ES-I3 (cell line): ENCODE data around the gene FARP1.

Source experiments
- H3K36me3 ChIP-seq: 2 replicates; pipeline ENCODE4 v1.6.1; 2013; ENCODE audit warnings: mild to moderate bottlenecking, low read length, control low read depth, moderate library complexity; ENCODE audit not compliant: insufficient read depth
- H3K4me1 ChIP-seq: 2 replicates; pipeline ENCODE4 v1.6.1; 2013; ENCODE audit warnings: mild to moderate bottlenecking, control low read depth, low read length; ENCODE audit not compliant: insufficient read depth
- H3K9ac ChIP-seq: 2 replicates; pipeline ENCODE4 v1.6.1; 2013; ENCODE audit warnings: low read depth, mild to moderate bottlenecking, low read length, moderate library complexity
- H3K9me3 ChIP-seq: 2 replicates; pipeline ENCODE4 v1.6.1; 2013; ENCODE audit warnings: mild to moderate bottlenecking, low read length, moderate library complexity; ENCODE audit not compliant: control insufficient read depth, insufficient read depth

The FARP1 gene

GRCh38 chr13:98147521-98147920 is 4.6 kb downstream of the FARP1 start:
- Histone ChIP-seq H3K9me3 (no peaks in the 10 kb centered on the region), H3K36me3 (no peaks in the 10 kb centered on the region), H3K9ac (no peak overlapping the region), H3K4me1 (peaks cover 7% of the 10 kb centered on the region)

GRCh38 chr13:98150832-98151479 is 8.1 kb downstream of the FARP1 start:
- no peaks in the 10 kb centered on the region for H3K9me3 ChIP-seq
- H3K9ac ChIP-seq, result no peak overlapping the region
- no peaks in the 10 kb centered on the region for H3K36me3 ChIP-seq
- H3K4me1 ChIP-seq, result no peaks in the 10 kb centered on the region; the same call in 1 of the 2 replicates

DNA sequence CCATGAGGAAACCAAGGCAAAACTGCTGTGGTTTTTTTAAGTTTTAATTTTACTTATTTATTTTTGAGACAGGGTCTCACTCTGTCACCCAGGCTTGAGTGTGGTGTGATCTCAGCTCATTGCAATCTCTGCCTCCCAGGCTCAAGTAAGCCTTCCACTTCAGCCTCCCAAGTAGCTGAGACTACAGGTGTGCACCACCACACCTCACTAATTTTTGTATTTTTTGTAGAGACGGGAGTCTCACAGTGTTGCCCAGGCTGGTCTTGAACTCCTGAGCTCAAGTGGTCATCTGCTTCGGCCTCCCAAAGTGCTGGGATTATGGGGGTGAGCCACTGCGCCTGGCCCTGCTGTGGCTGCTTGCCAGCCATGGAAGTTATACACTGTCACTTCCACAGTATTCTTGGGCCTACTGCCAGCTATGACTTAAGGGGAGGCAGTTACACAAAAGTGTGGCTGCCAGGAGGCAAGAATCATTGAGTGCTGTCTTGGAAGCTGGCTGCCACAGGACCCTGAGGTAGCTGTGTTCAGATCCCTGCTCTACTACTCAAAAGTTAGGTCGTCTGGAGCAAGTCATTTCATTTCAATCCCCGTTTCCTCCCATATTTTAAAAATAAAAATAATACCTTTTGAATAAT is 12.7 kb downstream of the FARP1 start:
- H3K36me3 ChIP-seq, result no peaks in the 10 kb centered on the region
- H3K9ac ChIP-seq, result no peak overlapping the region
- H3K9me3 ChIP-seq, result no peaks in the 10 kb centered on the region
- peaks cover 19% of the 10 kb centered on the region for H3K4me1 ChIP-seq

DNA sequence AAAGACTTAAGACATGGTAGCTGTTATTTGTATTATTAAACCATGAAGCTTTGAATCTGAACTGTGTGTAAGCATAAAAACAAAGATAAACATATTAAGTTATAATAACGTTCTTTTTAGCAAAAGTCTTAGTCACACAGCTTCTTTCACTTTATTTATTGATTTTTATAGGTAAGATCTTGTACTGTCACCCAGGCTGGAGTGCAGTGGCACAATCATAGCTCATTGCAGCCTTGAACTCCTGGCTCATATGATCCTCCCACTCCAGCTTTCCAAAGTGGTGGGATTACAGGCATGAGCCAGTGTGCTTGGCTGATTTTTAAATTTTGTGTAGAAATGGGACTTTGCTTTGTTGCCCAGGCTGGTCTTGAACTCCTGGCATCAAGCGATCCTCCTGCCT is 13.4 kb downstream of the FARP1 start:
- Histone ChIP-seq H3K9me3 (no peaks in the 10 kb centered on the region), H3K4me1 (peaks cover 19% of the 10 kb centered on the region), H3K9ac (no peak overlapping the region), H3K36me3 (no peaks in the 10 kb centered on the region)

GRCh38 chr13:98157188-98157587 is 14.3 kb downstream of the FARP1 start:
- Histone ChIP-seq H3K36me3 (no peaks in the 10 kb centered on the region), H3K4me1 (peaks cover 22% of the 10 kb centered on the region), H3K9ac (no peak overlapping the region), H3K9me3 (no peaks in the 10 kb centered on the region)

DNA sequence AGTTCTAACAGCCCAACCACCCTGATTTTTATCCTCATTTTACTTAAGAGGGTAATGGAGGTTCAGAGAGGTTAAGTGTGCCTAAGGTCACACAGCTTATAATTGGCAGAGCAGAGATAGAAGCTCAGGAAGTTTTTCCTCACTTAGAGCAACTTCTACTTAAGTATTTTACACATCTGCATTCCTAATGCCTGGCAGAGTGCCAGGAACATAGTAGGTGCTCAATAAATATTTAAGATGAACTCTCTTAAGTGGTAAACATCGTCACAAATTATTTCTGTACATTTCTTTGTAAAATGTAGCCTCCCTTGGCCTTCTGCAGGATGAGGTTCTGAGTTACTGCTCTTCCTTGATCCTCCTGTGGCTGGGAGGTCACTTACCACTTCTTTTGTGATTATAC is 14.7 kb downstream of the FARP1 start:
- H3K36me3 ChIP-seq, result no peaks in the 10 kb centered on the region
- H3K9me3 ChIP-seq, result no peaks in the 10 kb centered on the region
- peaks cover 22% of the 10 kb centered on the region for H3K4me1 ChIP-seq
- H3K9ac ChIP-seq, result no peak overlapping the region

GRCh38 chr13:98158172-98158899 is 15.4 kb downstream of the FARP1 start:
- Histone ChIP-seq H3K9me3 (no peaks in the 10 kb centered on the region), H3K36me3 (no peaks in the 10 kb centered on the region), H3K4me1 (peaks cover 22% of the 10 kb centered on the region), H3K9ac (no peak overlapping the region)

DNA sequence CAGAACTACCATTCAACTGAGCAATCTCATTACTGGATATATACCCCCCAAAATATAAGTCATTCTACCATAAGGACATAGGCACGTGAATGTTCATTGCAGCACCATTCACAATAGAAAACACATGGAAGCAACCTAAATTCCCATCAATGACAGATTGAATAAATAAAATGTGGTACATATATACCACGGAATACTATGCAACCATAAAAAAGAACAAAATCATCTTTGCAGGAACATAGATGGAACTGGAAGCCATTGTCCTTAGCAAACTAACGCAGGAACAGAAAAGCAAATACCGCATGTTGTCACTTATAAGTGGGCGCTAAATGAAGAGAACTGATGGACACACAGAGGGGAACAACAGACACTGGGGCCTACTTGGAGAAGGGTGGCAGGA is 20.0 kb downstream of the FARP1 start:
- peaks cover 18% of the 10 kb centered on the region for H3K4me1 ChIP-seq

GRCh38 chr13:98169331-98169730 is 26.4 kb downstream of the FARP1 start:
- Histone ChIP-seq H3K4me1 (peaks cover 33% of the 10 kb centered on the region), H3K9ac (no peak overlapping the region), H3K36me3 (0 out of 2 replicates have a peak, but pooled peaks cover 2% of the 10 kb centered on the region), H3K9me3 (no peaks in the 10 kb centered on the region)

More for the DNA sequence above, 20.0 kb downstream of the FARP1 start:
- Histone ChIP-seq H3K9me3 (no peaks in the 10 kb centered on the region), H3K36me3 (no peaks in the 10 kb centered on the region), H3K9ac (no peak overlapping the region)

DNA sequence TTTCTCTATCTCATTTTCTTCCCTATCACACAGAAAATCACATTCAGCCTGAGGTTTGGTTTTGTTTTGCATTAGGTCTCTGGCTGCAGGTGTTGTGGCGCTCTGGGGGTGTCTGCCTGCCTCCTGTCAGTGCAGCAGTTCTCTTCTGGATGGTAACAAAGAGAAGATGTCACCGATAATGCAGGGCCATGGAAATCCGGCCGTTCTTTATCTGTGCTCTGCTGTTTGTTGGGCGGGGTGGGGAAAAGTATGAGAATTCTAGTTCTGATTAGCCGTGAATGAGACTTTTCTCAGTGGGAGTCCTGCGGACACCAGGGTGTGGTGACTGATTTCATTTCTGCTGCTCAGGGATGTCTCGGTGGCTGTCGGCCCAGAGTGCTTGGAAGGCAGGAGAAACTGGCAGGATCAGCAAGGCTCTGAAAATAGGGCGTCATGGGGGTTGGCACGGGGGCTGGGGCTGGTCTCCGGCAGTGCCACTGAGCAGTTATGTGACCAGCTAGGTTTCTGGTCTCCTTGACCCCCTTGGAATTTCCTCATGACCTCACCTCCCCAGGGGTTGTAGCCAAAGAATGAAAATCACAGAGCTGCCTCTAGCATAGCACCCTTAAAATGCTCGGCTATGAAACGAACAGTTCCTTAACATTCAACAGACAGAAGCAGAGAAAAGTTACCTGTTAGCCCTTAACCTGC is 29.2 kb downstream of the FARP1 start:
- Histone ChIP-seq H3K36me3 (0 out of 2 replicates have a peak, but pooled peaks cover 2% of the 10 kb centered on the region), H3K9ac (no peak overlapping the region), H3K4me1 (peaks cover 41% of the 10 kb centered on the region), H3K9me3 (no peaks in the 10 kb centered on the region)

DNA sequence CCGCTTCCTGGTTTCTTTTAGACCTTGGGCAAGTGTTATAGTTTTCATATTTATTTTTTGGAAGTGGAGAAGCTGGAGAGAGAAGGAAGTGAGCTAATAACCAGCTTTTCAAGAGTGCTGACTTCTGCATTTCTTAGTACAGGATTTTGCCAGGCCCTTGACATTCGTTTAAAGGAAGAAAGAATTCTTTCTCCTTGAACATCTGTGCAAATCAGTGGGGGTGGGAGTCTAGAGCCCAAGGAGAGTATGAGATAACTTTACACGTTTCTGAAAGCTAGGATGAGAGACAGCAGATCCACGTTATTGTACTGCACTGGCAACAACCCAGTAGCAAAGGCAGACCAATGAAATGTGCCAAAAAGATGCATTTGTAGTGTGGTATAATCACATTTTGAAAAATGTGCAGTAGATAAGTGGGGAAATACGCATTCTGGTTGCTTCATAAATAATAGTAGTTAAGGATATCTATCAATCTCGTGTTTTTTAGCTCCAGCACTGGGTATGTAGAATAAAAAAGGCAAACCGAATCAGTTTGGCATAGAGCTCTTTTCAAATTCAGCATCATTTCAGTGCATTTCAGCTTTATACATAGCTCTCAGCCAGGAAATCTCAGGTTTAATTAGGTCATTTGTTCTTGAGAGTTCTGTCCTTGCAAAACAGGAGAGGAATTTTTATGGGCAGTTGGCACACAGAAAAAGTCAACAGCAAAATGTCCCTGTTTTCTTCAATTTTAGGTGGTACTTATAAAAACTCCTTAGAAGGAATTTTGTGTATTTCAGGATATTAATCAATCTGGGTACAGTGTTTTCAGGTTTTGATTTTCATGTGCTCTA is 29.9 kb downstream of the FARP1 start:
- Histone ChIP-seq H3K9ac (no peak overlapping the region), H3K9me3 (no peaks in the 10 kb centered on the region), H3K36me3 (0 out of 2 replicates have a peak, but pooled peaks cover 2% of the 10 kb centered on the region), H3K4me1 (peaks cover 41% of the 10 kb centered on the region)

DNA sequence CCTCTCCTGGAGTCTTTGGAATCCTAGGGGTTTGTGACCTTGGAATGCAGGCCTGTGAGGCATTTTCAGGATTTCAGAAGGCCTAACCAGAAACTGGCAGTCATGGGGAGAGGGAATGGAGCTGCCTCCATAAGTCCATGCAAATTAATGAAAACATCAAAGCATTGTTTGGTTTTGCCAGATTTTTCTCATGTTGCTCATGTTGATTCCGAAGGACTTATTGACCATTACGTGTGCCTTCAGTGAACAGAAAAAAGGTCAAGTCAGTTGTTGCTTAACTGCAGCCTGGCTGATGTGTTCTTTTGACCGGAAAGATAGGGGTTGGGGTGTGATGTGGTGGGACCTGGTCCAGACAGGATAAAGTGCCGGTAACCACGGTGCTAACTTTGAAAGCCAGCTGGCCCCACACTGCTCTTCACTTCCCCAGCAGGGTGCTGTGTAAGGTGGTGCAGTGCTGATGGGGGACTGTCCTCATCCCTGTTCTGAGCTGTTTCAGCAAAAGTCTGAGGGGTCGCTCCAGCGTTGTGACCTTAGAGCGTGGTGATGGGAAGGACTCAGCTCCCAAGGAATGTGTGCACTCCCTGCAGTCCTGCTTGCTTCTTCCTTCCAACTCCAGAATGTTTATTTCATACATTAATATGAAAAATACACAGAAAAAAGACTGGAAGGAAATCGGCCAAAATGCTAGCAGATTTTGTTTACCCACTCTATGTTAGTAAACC is 30.7 kb downstream of the FARP1 start:
- no peak overlapping the region for H3K9ac ChIP-seq
- H3K36me3 ChIP-seq, result 0 out of 2 replicates have a peak, but pooled peaks cover 2% of the 10 kb centered on the region
- peaks cover 41% of the 10 kb centered on the region for H3K4me1 ChIP-seq
- no peaks in the 10 kb centered on the region for H3K9me3 ChIP-seq

DNA sequence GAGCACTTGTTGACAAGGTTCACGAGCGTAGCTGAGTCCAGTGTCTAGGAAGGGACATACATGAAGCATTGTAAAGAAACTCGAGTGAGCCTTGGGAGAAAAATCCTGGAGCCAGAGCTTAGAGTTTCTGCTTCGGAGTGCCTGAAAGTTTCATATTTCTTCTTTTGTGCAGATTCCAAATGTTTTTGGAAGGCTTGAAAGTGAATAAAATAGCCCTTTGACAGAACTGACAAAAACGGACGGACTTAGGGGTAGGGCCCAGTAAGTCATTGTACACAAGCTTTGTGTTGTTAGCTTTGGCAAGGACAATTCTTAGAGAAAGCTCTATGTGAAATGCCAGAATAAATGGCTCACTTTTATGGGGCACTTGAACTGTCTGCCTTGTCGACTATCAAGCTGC is 31.4 kb downstream of the FARP1 start:
- Histone ChIP-seq H3K4me1 (peaks cover 41% of the 10 kb centered on the region), H3K9ac (no peak overlapping the region), H3K9me3 (no peaks in the 10 kb centered on the region), H3K36me3 (0 out of 2 replicates have a peak, but pooled peaks cover 2% of the 10 kb centered on the region)
